C4-2B (cell line): Measurements from ENCODE around the gene LIG1.
A peak's percentile ranks its signal among the peaks of the same experiment; 100 is the strongest.

Experiments
- H3K27ac ChIP-seq: fragments of 450-650 bp; 2 replicates; pipeline ENCODE4 v1.5.1; 2017
- CTCF ChIP-seq: fragments of 450-650 bp; conservative IDR thresholded peaks from 2 replicates; pipeline ENCODE4 v1.5.1; 2017; ENCODE audit warnings: mild to moderate bottlenecking
- ZFX ChIP-seq: fragments of 450-650 bp; IDR thresholded peaks from 2 replicates; pipeline ENCODE4 v1.6.1; 2017

LIG1 gene

GRCh38 chr19:48169939-48170803, at the start of gene LIG1, which contains the start of gene ZSWIM9:
Gene LIG1 (minus strand): TSS chr19:48170344. CDS start chr19:48165566, 4,778 bp downstream.
Gene ZSWIM9 (plus strand): TSS chr19:48170680. CDS start chr19:48171803, 1,123 bp downstream.
- peak within 1 kb of the TSS; percentile 91 for H3K27ac ChIP-seq
- no peak for TF ChIP-seq CTCF
- TF ChIP-seq ZFX = no peak

- H3K27ac ChIP-seq = no peak overlapping the region
- TF ChIP-seq CTCF (no peak), ZFX (no peak)
These were observed 48.9 kb upstream of the LIG1 start for GRCh38 chr19:48218997-48219396.

GRCh38 chr19:48216933-48217332, 46.8 kb upstream of the LIG1 start:
- no peak for TF ChIP-seq CTCF
- TF ChIP-seq ZFX = no peak
- no peak overlapping the region for H3K27ac ChIP-seq

DNA sequence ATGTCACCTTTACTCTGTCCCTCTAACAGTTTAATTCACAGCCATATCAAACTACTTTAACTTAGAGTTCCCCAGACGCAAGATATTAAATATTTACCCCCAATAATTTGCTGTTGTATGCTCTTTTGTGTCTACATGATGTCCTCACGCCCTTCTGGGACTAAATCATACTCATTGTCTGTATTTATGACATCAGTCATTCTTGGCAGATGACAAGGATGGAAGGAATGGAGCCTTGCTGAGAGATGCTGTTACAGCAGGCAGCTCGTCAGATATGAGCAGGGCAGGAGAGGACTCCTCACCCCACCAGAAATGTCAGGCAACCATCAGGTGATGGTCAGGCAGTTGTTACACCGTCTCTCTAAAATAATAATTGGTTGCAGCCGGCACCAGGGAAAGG, 43.8 kb upstream of the LIG1 start:
- no peak overlapping the region for H3K27ac ChIP-seq
- TF ChIP-seq ZFX (no peak), CTCF (no peak)

DNA sequence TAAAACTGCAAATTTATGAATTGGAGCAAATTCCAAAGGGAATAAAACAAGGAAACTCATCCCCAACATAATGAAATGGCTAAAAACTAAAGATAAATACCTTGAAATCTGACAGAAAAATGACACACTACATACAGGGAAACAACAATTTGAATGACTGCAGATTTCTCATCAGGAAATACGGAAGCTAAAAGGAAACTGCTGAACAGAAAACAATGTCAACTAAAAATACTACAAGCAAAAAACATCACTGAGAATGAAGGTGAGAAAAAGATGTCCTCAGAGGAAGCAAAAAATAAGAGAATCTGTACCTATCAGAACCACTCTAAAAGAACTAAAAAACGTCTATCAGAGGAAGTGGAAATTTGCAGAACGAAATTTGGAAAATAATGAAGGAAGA, 39.9 kb upstream of the LIG1 start:
- no peak overlapping the region for H3K27ac ChIP-seq
- TF ChIP-seq ZFX (no peak), CTCF (no peak)

DNA sequence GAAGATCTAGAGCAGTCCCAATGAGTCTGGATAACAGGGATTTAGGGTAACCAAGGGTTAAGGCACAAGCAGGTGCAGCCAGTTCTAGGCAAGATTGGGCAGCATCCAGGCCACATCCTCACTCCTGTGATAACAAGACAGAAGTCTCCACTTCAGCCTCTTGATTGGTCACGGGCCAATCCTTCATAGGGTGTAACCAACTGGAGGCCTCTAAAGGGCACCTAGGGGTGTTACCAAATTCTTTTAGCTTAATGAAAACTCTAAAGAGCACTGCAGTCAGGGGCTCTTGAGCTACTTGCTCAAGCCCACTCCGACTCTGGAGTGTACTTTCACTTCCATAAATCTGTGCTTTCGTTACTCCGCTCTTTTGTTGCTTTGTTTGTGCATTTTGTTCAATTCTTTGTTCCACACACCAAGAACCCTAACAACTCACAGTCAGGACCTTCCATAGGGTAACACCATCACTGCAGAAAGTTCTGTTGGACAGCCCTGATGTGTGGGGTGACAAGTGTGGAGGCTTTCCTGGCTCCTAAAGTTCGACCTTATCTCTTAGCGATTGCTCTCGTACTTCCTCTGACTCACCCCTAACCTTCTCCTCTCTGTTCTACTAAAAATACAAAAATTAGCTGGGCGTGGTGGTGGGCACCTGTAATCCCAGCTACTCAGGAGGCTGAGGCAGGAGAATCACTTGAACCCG, 36.4 kb upstream of the LIG1 start:
- TF ChIP-seq ZFX = no peak
- no peak for TF ChIP-seq CTCF
- no peak overlapping the region for H3K27ac ChIP-seq
